ENCODE data around the gene CLC.
"Not testable (repeated sequence)": the region's sequence is repeated elsewhere in the genome, so short reads cannot be mapped to it uniquely, and the experiment has no call there.

CLC gene

DNA sequence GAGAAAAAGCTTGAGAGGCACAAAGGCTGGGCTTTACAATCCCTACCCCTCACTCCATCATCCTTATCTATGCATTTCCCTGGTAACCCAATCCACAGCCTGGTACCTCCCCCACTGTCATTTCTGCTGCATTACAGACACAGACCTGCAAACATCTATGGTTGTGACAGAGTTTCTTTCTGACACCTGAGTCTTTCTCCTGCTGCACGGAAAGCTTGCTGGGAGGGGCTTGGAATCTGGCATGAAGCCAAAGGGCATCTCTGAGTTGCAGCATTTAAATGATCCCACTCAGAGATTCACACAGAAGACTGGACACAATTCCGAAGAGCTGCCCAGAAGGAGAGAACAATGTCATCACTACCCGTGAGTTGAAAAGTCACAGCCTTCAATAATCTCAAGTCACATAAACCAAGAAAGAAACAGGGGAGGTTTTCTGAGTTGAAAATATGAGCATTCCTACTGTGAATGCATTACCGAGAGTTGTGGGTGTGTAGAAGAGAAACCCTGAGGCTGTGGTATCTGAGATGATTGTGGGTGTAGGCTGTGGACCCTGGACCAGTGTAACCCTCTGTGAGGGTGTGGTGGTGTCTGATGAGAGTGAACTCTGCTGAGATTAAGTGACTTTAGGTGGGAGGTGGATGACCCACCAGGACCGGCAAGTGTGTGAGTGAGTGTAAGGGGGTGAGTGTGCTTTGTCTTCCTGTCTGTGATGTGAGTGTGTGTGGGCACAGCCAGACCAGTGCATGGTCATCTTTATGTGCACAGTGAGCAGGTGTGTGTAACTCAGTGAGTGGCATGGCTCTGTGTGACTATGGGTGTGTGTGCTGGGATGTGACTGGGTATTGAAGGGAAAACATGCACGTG is 33.4 kb downstream of the CLC start, which contains the start of gene LGALS14:
Gene LGALS14 (plus strand): TSS at position 301 of the 864 bp plus-strand sequence. CDS start 48 bp downstream, at position 349.
- H3K9me3 ChIP-seq (ENCODE audit: control insufficient read depth, low read length) = no peaks in the 10 kb centered on the region
- H3K27ac ChIP-seq (ENCODE audit: low read depth, low read length, severe bottlenecking) = no peak within 1 kb of the TSS
- no peaks in the 10 kb centered on the region for H3K36me3 ChIP-seq (ENCODE audit: control insufficient read depth, insufficient read depth, low read length)
- no peaks in the 10 kb centered on the region for H3K4me1 ChIP-seq (ENCODE audit: control insufficient read depth, insufficient read depth, low read length, poor library complexity, severe bottlenecking)
- WGBS, 2 experiments (ENCODE audit: insufficient coverage in 2 of 2) = 63 to 72% methylated on average over 4 of the region's 6 CpGs
- H3K4me3 ChIP-seq (ENCODE audit: extremely low read depth, insufficient read depth, low read length, poor library complexity, severe bottlenecking) = no peak within 1 kb of the TSS

DNA sequence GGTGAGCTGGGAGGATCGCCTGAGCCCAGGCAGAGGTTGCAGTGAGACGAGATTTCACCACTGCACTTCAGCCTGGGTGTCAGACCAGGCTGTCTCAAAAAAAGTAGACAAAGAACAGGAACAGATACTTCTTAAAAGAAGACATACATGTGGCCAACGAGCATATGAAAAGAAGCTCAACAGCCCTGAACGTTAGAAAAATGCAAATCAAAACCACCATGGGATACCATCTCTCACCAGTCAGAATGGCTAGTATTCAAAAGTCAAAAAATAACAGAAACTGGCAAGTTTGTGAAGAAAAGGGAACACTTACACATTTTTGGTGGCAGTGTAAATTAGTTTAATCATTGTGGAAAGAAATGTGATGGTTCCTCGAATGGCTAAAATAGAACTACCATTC is 36.5 kb downstream of the CLC start:
- H3K27ac ChIP-seq (ENCODE audit: low read depth, low read length, severe bottlenecking) = no peak overlapping the region
- H3K4me3 ChIP-seq (ENCODE audit: extremely low read depth, insufficient read depth, low read length, poor library complexity, severe bottlenecking) = no peak overlapping the region
- H3K36me3 ChIP-seq (ENCODE audit: control insufficient read depth, insufficient read depth, low read length) = no peaks in the 10 kb centered on the region
- WGBS, 2 experiments (ENCODE audit: insufficient coverage in 2 of 2) = 48 to 70% methylated on average over 2 to 3 of the region's 5 CpGs
- no peaks in the 10 kb centered on the region for H3K9me3 ChIP-seq (ENCODE audit: control insufficient read depth, low read length)
- no peaks in the 10 kb centered on the region for H3K4me1 ChIP-seq (ENCODE audit: control insufficient read depth, insufficient read depth, low read length, poor library complexity, severe bottlenecking)

DNA sequence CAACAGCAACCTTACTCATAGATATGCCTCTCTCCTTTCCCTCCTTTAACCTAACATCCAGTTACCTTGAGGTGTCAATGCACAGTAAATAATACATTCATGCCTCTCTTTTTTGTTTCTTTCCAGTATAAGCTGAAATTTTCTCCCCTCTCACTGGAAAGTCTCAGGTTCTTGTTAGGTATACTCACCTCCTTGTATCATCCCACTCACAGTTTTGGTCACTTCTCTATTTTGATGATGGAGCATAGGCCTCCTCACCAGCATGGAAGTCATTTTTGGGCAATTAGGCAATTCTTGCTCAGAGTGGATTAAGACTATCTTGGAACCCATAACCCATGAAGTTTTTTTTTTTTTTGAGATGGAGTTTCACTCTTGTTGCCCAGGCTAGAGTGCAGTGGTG is 39.3 kb downstream of the CLC start:
- no peak overlapping the region for H3K27ac ChIP-seq (ENCODE audit: low read depth, low read length, severe bottlenecking)
- H3K9me3 ChIP-seq (ENCODE audit: control insufficient read depth, low read length) = no peaks in the 10 kb centered on the region
- no peaks in the 10 kb centered on the region for H3K4me1 ChIP-seq (ENCODE audit: control insufficient read depth, insufficient read depth, low read length, poor library complexity, severe bottlenecking)
- H3K36me3 ChIP-seq (ENCODE audit: control insufficient read depth, insufficient read depth, low read length) = no peaks in the 10 kb centered on the region
- no peak overlapping the region for H3K4me3 ChIP-seq (ENCODE audit: extremely low read depth, insufficient read depth, low read length, poor library complexity, severe bottlenecking)

DNA sequence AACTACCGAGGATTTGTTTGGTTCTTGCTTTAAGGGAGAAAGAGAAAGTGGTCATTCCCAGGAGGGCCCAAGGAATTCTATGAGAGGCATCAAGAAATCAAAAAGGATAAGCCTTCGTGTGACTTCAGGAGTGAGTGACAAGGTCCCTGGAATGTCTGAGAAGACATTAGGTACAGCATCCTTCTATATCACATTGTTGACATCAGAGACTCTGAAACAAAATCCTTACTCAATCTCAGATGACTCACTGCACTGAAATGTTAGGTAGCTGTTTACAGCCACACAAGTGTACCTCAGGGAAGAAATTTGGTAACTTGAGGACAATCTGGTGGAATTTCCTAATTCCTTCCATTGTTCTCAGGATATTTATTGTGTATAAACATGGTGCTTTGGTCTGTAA is 41.4 kb downstream of the CLC start:
- Histone ChIP-seq H3K36me3 (ENCODE audit: control insufficient read depth, insufficient read depth, low read length) (no peaks in the 10 kb centered on the region), H3K27ac (ENCODE audit: low read depth, low read length, severe bottlenecking) (no peak overlapping the region), H3K9me3 (ENCODE audit: control insufficient read depth, low read length) (no peaks in the 10 kb centered on the region), H3K4me3 (ENCODE audit: extremely low read depth, insufficient read depth, low read length, poor library complexity, severe bottlenecking) (no peak overlapping the region), H3K4me1 (ENCODE audit: control insufficient read depth, insufficient read depth, low read length, poor library complexity, severe bottlenecking) (no peaks in the 10 kb centered on the region)
- WGBS, 2 experiments (ENCODE audit: insufficient coverage in 2 of 2) = no CpG with 5 or more reads among the region's 2 CpGs

DNA sequence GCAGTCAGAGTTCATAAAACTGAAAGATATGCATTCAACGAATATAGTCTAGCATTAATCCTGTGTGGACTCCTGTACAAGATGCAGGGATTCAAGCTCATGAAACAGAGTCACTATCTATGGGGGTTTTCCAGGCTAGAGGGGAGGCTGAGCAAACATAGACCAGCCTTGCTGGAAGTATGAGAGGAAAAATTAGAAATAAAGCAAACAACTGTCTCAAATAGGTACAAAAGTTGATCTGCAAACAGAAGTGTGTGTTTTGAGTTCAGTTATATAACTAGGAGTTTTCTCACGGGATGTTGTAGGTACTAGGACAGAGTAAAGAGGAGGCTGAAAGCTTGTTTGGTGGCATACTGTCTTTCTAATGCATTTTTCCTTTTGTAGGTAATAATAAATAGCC is 42.1 kb downstream of the CLC start:
- H3K27ac ChIP-seq (ENCODE audit: low read depth, low read length, severe bottlenecking) = no peak overlapping the region
- no peaks in the 10 kb centered on the region for H3K9me3 ChIP-seq (ENCODE audit: control insufficient read depth, low read length)
- WGBS, 2 experiments (ENCODE audit: insufficient coverage in 2 of 2) = 84 to 86% methylated on average over 2 of the region's 2 CpGs
- H3K4me3 ChIP-seq (ENCODE audit: extremely low read depth, insufficient read depth, low read length, poor library complexity, severe bottlenecking) = no peak overlapping the region
- no peaks in the 10 kb centered on the region for H3K4me1 ChIP-seq (ENCODE audit: control insufficient read depth, insufficient read depth, low read length, poor library complexity, severe bottlenecking)
- H3K36me3 ChIP-seq (ENCODE audit: control insufficient read depth, insufficient read depth, low read length) = no peaks in the 10 kb centered on the region

DNA sequence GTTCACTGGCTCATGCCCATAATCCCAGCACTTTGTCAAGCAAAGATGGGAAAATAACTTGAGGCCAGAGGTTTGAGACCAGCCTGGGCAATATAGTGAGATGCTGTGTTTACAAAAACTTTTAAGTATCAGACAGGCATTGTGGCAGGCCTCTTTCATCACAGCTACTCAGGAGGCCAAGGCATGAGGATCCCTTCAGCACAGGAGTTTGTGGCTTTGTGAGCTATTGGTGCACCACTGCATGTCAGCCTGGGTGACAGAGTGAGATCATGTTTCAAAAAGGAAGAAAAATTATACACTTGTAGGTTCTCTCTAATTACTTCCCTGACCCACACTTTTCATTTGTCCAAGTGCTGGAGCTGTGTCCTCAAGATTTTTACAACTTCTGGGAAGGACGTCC is 45.0 kb downstream of the CLC start:
- H3K9me3 ChIP-seq (ENCODE audit: control insufficient read depth, low read length) = no peaks in the 10 kb centered on the region
- 50 to 100% methylated on average over 1 of the region's 1 CpG for WGBS, 2 experiments (ENCODE audit: insufficient coverage in 2 of 2)
- no peaks in the 10 kb centered on the region for H3K36me3 ChIP-seq (ENCODE audit: control insufficient read depth, insufficient read depth, low read length)
- no peak overlapping the region for H3K4me3 ChIP-seq (ENCODE audit: extremely low read depth, insufficient read depth, low read length, poor library complexity, severe bottlenecking)
- H3K27ac ChIP-seq (ENCODE audit: low read depth, low read length, severe bottlenecking) = no peak overlapping the region
- H3K4me1 ChIP-seq (ENCODE audit: control insufficient read depth, insufficient read depth, low read length, poor library complexity, severe bottlenecking) = no peaks in the 10 kb centered on the region

DNA sequence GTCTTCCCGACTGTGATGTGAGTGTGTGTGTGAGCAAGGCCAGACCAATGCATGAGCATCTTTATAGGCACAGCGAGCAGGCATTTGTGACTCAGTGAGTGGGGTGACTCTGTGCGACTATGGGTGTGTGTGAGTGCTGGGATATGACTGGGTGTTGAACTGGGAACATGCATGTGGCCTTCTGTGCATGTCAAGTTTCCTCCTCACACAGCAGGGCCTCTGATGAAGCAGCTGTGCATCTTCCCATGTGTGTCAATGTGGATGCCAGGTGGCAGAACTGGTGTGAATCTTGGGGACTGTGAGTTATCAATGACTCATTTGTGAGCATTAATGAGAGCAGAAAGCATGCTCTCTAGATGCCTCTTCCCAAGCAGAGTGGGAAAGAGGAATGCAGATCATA is 45.7 kb downstream of the CLC start:
- H3K36me3 ChIP-seq (ENCODE audit: control insufficient read depth, insufficient read depth, low read length) = no peaks in the 10 kb centered on the region
- no peak overlapping the region for H3K27ac ChIP-seq (ENCODE audit: low read depth, low read length, severe bottlenecking)
- no peaks in the 10 kb centered on the region for H3K9me3 ChIP-seq (ENCODE audit: control insufficient read depth, low read length)
- no peaks in the 10 kb centered on the region for H3K4me1 ChIP-seq (ENCODE audit: control insufficient read depth, insufficient read depth, low read length, poor library complexity, severe bottlenecking)
- no peak overlapping the region for H3K4me3 ChIP-seq (ENCODE audit: extremely low read depth, insufficient read depth, low read length, poor library complexity, severe bottlenecking)
- WGBS, 2 experiments (ENCODE audit: insufficient coverage in 2 of 2) = 50 to 71% methylated on average over 1 to 2 of the region's 3 CpGs

DNA sequence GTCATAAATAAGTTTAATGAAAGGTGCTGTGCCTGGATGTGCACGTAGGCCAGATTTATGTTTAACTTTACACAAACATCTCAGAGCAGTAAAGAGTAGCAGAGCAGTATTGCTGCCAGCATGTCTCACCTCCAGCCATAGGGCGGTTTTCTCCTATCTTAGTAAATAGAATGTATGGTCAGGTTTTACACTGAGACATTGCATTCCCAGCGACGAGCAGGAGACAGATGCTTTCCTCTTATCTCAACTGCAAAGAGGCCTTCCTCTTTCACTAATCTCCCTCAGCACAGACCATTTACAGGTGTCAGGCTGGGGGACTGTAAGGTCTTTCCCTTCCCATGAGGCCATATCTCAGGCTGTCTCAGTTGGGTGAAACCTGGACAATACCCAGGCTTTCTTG is 49.2 kb downstream of the CLC start:
- H3K9me3 ChIP-seq (ENCODE audit: control insufficient read depth, low read length); H3K36me3 ChIP-seq (ENCODE audit: control insufficient read depth, insufficient read depth, low read length); H3K4me1 ChIP-seq (ENCODE audit: control insufficient read depth, insufficient read depth, low read length, poor library complexity, severe bottlenecking); H3K27ac ChIP-seq (ENCODE audit: low read depth, low read length, severe bottlenecking); H3K4me3 ChIP-seq (ENCODE audit: extremely low read depth, insufficient read depth, low read length, poor library complexity, severe bottlenecking): not testable (repeated sequence)
- 81 to 88% methylated on average over 1 to 3 of the region's 4 CpGs for WGBS, 2 experiments (ENCODE audit: insufficient coverage in 2 of 2)

DNA sequence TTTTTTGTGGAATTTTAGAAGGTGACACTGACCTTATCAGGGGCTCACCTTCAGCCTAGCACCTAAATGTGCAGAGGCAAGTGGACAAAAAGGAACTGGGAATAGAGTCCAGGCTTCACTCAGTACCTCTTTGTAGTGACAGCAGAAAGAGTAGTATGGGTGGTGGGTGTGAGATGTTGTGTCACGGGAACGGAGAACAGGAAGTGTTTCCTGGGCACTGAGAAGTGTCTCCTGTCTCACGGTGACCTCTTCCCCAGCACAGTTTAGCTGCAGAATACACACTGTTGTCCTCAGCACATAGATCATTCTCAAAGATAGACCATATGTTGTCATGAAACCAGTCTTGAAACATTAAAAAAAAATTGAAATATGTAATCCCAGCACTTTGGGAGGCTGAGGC is 51.1 kb downstream of the CLC start:
- no peak overlapping the region for H3K27ac ChIP-seq (ENCODE audit: low read depth, low read length, severe bottlenecking)
- no CpG with 5 or more reads among the region's 3 CpGs for WGBS, 2 experiments (ENCODE audit: insufficient coverage in 2 of 2)
- peaks cover 5% of the 10 kb centered on the region for H3K4me1 ChIP-seq (ENCODE audit: control insufficient read depth, insufficient read depth, low read length, poor library complexity, severe bottlenecking)
- H3K4me3 ChIP-seq (ENCODE audit: extremely low read depth, insufficient read depth, low read length, poor library complexity, severe bottlenecking) = no peak overlapping the region
- H3K9me3 ChIP-seq (ENCODE audit: control insufficient read depth, low read length) = no peaks in the 10 kb centered on the region
- no peaks in the 10 kb centered on the region for H3K36me3 ChIP-seq (ENCODE audit: control insufficient read depth, insufficient read depth, low read length)

DNA sequence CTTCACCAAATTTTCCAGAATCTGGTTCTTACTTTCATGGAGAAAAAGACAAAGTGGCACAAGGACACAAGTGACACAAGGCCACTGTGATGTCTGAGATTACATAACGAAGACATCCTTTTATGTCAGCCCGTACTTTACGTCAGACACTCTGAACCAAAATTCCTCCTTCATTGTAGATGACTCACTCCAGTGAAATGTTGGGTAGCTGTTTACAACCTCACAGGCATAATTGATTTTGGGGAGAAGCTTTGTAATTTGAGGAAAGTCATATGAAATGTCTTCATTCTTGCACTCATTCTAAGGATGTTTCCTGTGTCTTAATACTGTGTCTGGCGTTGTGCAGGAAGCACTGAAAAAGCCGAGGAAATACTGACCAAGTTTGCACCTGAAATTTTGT is 53.6 kb downstream of the CLC start:
- WGBS, 2 experiments (ENCODE audit: insufficient coverage in 2 of 2) = 59 to 82% methylated on average over 3 to 5 of the region's 5 CpGs
- peaks cover 5% of the 10 kb centered on the region for H3K4me1 ChIP-seq (ENCODE audit: control insufficient read depth, insufficient read depth, low read length, poor library complexity, severe bottlenecking)
- H3K27ac ChIP-seq (ENCODE audit: low read depth, low read length, severe bottlenecking) = peak overlapping the region; percentile 36
- H3K36me3 ChIP-seq (ENCODE audit: control insufficient read depth, insufficient read depth, low read length) = no peaks in the 10 kb centered on the region
- H3K9me3 ChIP-seq (ENCODE audit: control insufficient read depth, low read length) = no peaks in the 10 kb centered on the region
- H3K4me3 ChIP-seq (ENCODE audit: extremely low read depth, insufficient read depth, low read length, poor library complexity, severe bottlenecking) = no peak overlapping the region

DNA sequence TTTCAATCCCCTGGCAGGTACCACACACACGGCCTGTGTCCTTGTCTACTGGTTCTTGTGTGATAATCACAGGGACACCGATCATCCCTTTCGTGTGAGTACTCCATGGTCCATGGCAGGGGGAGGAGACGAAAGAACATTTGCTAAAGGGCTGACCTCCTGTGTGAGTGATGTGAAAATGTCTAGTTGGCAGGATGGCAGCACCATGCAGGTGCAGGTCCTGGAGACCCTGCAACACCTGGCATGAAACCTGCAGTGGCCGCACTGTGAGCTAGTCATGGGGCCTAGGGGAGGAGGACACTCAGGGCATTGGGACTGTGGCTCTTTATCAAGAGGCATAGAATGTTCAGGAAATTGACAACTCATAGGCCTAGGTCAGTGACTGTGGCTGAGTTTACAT is 56.4 kb downstream of the CLC start:
- 93 to 96% methylated on average over 4 of the region's 5 CpGs for WGBS, 2 experiments (ENCODE audit: insufficient coverage in 2 of 2)
- Histone ChIP-seq H3K27ac (ENCODE audit: low read depth, low read length, severe bottlenecking) (no peak overlapping the region), H3K36me3 (ENCODE audit: control insufficient read depth, insufficient read depth, low read length) (no peaks in the 10 kb centered on the region), H3K4me1 (ENCODE audit: control insufficient read depth, insufficient read depth, low read length, poor library complexity, severe bottlenecking) (peaks cover 5% of the 10 kb centered on the region), H3K9me3 (ENCODE audit: control insufficient read depth, low read length) (no peaks in the 10 kb centered on the region), H3K4me3 (ENCODE audit: extremely low read depth, insufficient read depth, low read length, poor library complexity, severe bottlenecking) (no peak overlapping the region)
